SU-DHL-6 (cell line): ENCODE measurements around the gene KATNB1.

Experiments
- CTCF ChIP-seq: fragments of 200-600 bp; sonication (generic); IDR thresholded peaks from one replicate; pipeline ENCODE4 v1.5.1; 2017; ENCODE audit warnings: antibody characterized with exemption, mild to moderate bottlenecking, low read length, moderate library complexity; ENCODE audit not compliant: insufficient read depth, poor library complexity, severe bottlenecking
- EZH2phosphoT487 ChIP-seq: fragments of 200-600 bp; sonication (generic), shearing (Covaris generic); conservative IDR thresholded peaks from 2 replicates; pipeline ENCODE4 v1.6.1; 2018; ENCODE audit warnings: mild to moderate bottlenecking, antibody characterized with exemption, low read length, moderate library complexity, mixed read lengths

GRCh38 chr16:57736419-57737351 is 1.1 kb downstream of the KATNB1 start:
- TF ChIP-seq CTCF (no peak), EZH2phosphoT487 (no peak)
